Heart left ventricle (tissue), 16 donors: ENCODE results near the gene SPAG6. TPM values are rescaled to one million over a fixed set of nuclear protein-coding genes. Genes with fewer than 3 reads are reported as not detected.
A peak's percentile ranks its signal among the peaks of the same experiment; 100 is the strongest.

Source experiments
- ATAC-seq, 4 donors: fragments of 200-7000 bp; cut with Tn5 transposase; one replicate each; pipeline ENCODE4 v1.9.1; 2020 to 2022; ENCODE audit warnings: moderate library complexity in 4 of 4, mild to moderate bottlenecking in 3 of 4, moderate number of reproducible peaks in 1 of 4
- DNase-seq, 5 donors: peaks; one replicate each; pipeline ENCODE4 v3.0.0-alpha.2; 2020
- H3K27ac ChIP-seq, 12 donors: fragments of 200-600 bp; sonication (generic) in 4 of 12; one replicate each; pipeline versions ENCODE4 v1.5.0 to v1.8.0; 2016 to 2022; ENCODE audit warnings: mild to moderate bottlenecking in 2 of 12
- H3K27me3 ChIP-seq, 9 donors: fragments of 200-600 bp; sonication (generic) in 2 of 9; one replicate each; pipeline versions ENCODE4 v1.5.1 to v1.8.0; 2016 to 2022; ENCODE audit warnings: mild to moderate bottlenecking in 3 of 9
- H3K36me3 ChIP-seq, 9 donors: fragments of 200-600 bp; sonication (generic) in 2 of 9; one replicate each; pipeline versions ENCODE4 v1.5.0 to v1.8.0; 2018 to 2022; ENCODE audit warnings: mild to moderate bottlenecking in 2 of 9
- H3K4me1 ChIP-seq, 12 donors: fragments of 200-600 bp; sonication (generic) in 4 of 12; one replicate each; pipeline versions ENCODE4 v1.5.0 to v1.8.0; 2016 to 2022; ENCODE audit warnings: mild to moderate bottlenecking in 3 of 12
- H3K4me3 ChIP-seq, 12 donors: fragments of 200-600 bp; sonication (generic) in 4 of 12; one replicate each; pipeline versions ENCODE4 v1.5.0 to v1.8.0; 2017 to 2022; ENCODE audit warnings: mild to moderate bottlenecking in 9 of 12, moderate library complexity in 4 of 12
- H3K9me3 ChIP-seq, 12 donors: fragments of 200-600 bp; sonication (generic) in 4 of 12; one replicate each; pipeline versions ENCODE4 v1.5.0 to v1.8.0; 2016 to 2022; ENCODE audit warnings: mild to moderate bottlenecking in 1 of 12
- POLR2A ChIP-seq, 2 donors: fragments of 450-650 bp; IDR thresholded peaks; one replicate each; pipeline ENCODE4 v1.6.1; 2017; ENCODE audit warnings: antibody characterized with exemption in 2 of 2, mild to moderate bottlenecking in 2 of 2, moderate library complexity in 2 of 2
- WGBS, 4 donors: extraction: QIAGEN DNeasy Blood & Tissue Kit in 2 of 4; methylation state at CpG; one replicate each; pipeline versions ENCODE4 v1.1.5 to v1.1.7; 2013 to 2018; 5-methylcytosine and 5-hydroxymethylcytosine counted together
- intact Hi-C, 10 donors: fragments of 100-400 bp; cut with DNase I; formaldehyde crosslinking; loops; one replicate each; pipeline versions ENCODE4 v1.11.1 to v1.14.2; 2022
- polyA plus RNA-seq, 2 donors: library from polyadenylated mRNA; stranded (reverse); fragments of 200-250 nt; gene quantifications; one replicate each; pipeline ENCODE4 v1.2.3, GENCODE V29; 2013
- total RNA-seq, 9 donors: library from RNA; depleted of rRNA in 2 of 9; stranded (reverse); fragments of >200 nt in 2 of 9; fragmentation: NEBNext Ultra II Directional in 3 of 9; extraction: Animal tissue kit (Norgen Biotek cat#: 25700) in 3 of 9; gene quantifications; one replicate each; pipeline versions ENCODE4 v1.1.0 to v1.2.4, GENCODE V29; 2016 to 2023
- TF ChIP-seq, protein P1 (sequence below), 12 donors: fragments of 200-600 bp; sonication (generic) in 4 of 12; IDR thresholded peaks; one replicate each; pipeline versions ENCODE4 v1.5.0 to v1.8.0; 2018 to 2022; ENCODE audit warnings: antibody characterized with exemption in 12 of 12, mild to moderate bottlenecking in 5 of 12
- donor health status: ischemic (EF 13 %, LVEDD 7.1; RV severe dilation, severe dysfunction).
- donor health status: healthy with polysubstance abuse.
- donor health status: DM: no; HTN: yes; CAD: no.
- donor health status: DM: no; HTN: no; CAD: no.
- donor health status: ischemic (EF 25% LVEDD 6.9; RV normal size, moderate dysfunction).
- donor health status: ischemic (EF 25% LVEDD 5.7; RV mildly dilated, moderate dysfunction).
- donor health status: healthy.
- donor health status: DM: yes; HTN: yes; CAD: no.
- donor health status: ischemic (EF 35%, LVEDD 5.7; RV mildly dilated, moderate dysfunction).
- donor health status: nonischemic (EF 11% LVEDD 7.7; RV severe dilation, severe dysfunction).
- donor health status: DM: yes; HTN: yes; CAD: no.
- donor health status: PGD.
- donor health status: ischemic (EF 29% LVEDD 5.4; RV normal size, mild dysfunction).
- donor health status: nonischemic (EF 23%, LVEDD 6.1; RV moderate dilation, normal function).

The SPAG6 gene
- total and polyA plus RNA-seq, 11 donors, result 0.42 TPM; not detected in 10

DNA sequence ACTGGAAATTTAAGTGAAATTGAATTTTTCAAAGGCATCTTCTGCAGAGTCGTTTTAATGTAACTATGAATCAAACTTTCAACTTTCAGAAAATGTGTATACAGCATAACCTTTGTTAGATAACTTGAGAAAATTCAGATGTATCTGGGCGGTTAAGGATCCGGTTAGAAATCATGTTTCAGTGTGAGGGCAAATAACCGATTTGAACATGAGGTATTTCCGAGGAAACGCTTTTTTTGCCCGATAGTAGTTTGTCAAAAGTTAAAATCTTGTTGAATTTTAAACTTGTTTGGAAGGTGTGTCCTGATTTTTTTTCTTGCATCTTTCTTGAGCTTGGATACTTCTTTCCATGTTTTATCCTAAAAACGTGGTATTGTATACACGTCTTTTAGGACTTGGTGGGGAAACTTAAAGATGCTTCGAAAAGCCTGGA, 25.7 kb upstream of the SPAG6 start:
- DNase-seq (no peak), ATAC-seq (no peak)
- no peak for TF ChIP-seq POLR2A (IDR thresholded peaks at IDR 0.05)
- TF ChIP-seq, protein P1, sequence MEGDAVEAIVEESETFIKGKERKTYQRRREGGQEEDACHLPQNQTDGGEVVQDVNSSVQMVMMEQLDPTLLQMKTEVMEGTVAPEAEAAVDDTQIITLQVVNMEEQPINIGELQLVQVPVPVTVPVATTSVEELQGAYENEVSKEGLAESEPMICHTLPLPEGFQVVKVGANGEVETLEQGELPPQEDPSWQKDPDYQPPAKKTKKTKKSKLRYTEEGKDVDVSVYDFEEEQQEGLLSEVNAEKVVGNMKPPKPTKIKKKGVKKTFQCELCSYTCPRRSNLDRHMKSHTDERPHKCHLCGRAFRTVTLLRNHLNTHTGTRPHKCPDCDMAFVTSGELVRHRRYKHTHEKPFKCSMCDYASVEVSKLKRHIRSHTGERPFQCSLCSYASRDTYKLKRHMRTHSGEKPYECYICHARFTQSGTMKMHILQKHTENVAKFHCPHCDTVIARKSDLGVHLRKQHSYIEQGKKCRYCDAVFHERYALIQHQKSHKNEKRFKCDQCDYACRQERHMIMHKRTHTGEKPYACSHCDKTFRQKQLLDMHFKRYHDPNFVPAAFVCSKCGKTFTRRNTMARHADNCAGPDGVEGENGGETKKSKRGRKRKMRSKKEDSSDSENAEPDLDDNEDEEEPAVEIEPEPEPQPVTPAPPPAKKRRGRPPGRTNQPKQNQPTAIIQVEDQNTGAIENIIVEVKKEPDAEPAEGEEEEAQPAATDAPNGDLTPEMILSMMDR (IDR thresholded peaks at IDR 0.05), result no peak
- Histone ChIP-seq H3K4me1 (peaks cover 0 to 64% (median 49%) of the 10 kb centered on the region in 12 donors), H3K36me3 (no peaks in the 10 kb centered on the region), H3K9me3 (no peaks in the 10 kb centered on the region), H3K27ac (peak overlapping the region in 7 of 12 donors; percentile 61 to 96 (median 84)), H3K4me3 (peak overlapping the region in 9 of 12 donors; percentile 25 to 89 (median 65)), H3K27me3 (peaks cover 0 to 23% (median 0%) of the 10 kb centered on the region in 9 donors)
- intact Hi-C loops, result loop anchor here in 9 of 10 donors (5.0 to 10.0 kb wide), 9 partner anchors 62 to 822 kb away; partner anchors contain the start of genes DNAJC1 (in 4 of the 9) and SKIDA1 (in 1 of the 9)
- WGBS, 4 donors, result 86 to 92% (median 89%) methylated on average over 10 of the region's 10 CpGs

DNA sequence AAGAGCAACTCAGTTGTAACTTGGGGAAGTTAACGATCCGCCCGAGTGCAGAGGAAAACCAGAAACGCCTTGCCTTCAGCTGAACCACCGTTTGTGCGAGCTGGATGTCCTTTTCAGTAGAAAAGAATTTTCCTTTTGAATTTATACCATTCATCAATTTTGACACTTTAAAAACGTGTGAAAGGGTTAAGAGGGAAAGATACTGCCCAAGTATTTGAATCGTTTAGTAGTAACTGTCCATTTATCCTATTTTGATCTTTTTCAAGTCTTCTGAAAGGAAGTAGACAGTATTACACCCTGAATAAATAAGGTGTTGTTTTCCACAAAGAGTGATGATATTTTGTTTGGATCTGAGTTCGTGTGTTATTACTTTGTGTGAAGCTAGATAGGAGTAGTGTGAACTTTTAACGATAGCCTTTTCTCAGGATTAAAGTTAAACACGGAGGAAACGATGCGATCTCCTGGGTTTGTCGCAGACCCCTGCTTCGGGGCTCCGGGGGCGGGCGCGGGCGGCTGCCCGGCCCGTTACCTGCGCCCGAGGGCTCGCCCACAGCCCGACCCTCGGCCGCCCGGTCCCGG, 25.2 kb upstream of the SPAG6 start:
- H3K36me3 ChIP-seq, result no peaks in the 10 kb centered on the region
- peak overlapping the region in 11 of 12 donors; percentile 25 to 92 (median 65) for H3K4me3 ChIP-seq
- DNase-seq (no peak), ATAC-seq (no peak)
- no peaks in the 10 kb centered on the region for H3K9me3 ChIP-seq
- peaks cover 0 to 27% (median 0%) of the 10 kb centered on the region in 9 donors for H3K27me3 ChIP-seq
- intact Hi-C loops, result loop anchor here (2.0 to 10.0 kb wide), 14 partner anchors 21 to 823 kb away; partner anchors contain the start of genes DNAJC1 (in 7 of the 10), SKIDA1 (in 2 of the 10), MLLT10 (in 1 of the 10) and PIP4K2A (in 1 of the 10)
- H3K27ac ChIP-seq, result peak overlapping the region in 11 of 12 donors; percentile 61 to 98 (median 84)
- WGBS, 4 donors, result 10 to 17% (median 14%) methylated on average over 21 to 30 of the region's 30 CpGs
- H3K4me1 ChIP-seq, result peaks cover 0 to 66% (median 51%) of the 10 kb centered on the region in 12 donors
- TF ChIP-seq POLR2A (IDR thresholded peaks at IDR 0.05), result no peak
- TF ChIP-seq, protein P1 (IDR thresholded peaks at IDR 0.05), result no peak

- no peak for TF ChIP-seq POLR2A (IDR thresholded peaks at IDR 0.05)
- TF ChIP-seq, protein P1 (IDR thresholded peaks at IDR 0.05), result no peak
- peak; percentile 77 to 80 (median 78) for ATAC-seq
- H3K27me3 ChIP-seq, result peaks cover 0 to 29% (median 0%) of the 10 kb centered on the region in 9 donors
- H3K4me1 ChIP-seq, result peaks cover 0 to 64% (median 48%) of the 10 kb centered on the region in 12 donors
- peak; percentile 75 to 89 (median 86) for DNase-seq
- intact Hi-C loops, result loop anchor here in 8 of 10 donors (2.0 to 10.0 kb wide), 10 partner anchors 20 to 796 kb away; partner anchors contain the start of genes DNAJC1 (in 3 of the 8), MLLT10 (in 1 of the 8), PIP4K2A (in 1 of the 8) and SKIDA1 (in 1 of the 8)
- H3K4me3 ChIP-seq, result peak within 1 kb of the TSS; percentile 50 to 97 (median 90)
- WGBS, 4 donors, result 0 to 1% (median 0%) methylated on average over 29 to 85 of the region's 85 CpGs; no CpG with 5 or more reads in 1 of the 4 donors
- H3K36me3 ChIP-seq, result no peaks in the 10 kb centered on the region
- no peaks in the 10 kb centered on the region for H3K9me3 ChIP-seq
- H3K27ac ChIP-seq, result peak within 1 kb of the TSS; percentile 85 to 98 (median 96)
These were observed 24.6 kb upstream of the SPAG6 start, which contains the start of gene BMI1 for GRCh38 chr10:22320591-22321155. Gene BMI1 (plus strand): TSS chr10:22321099. CDS start chr10:22326450, 5,351 bp downstream.
